Subcutaneous preadipocyte (primary cell): ENCODE results near the gene TSC22D1. TPM values are rescaled to one million over a fixed set of nuclear protein-coding genes. Genes with fewer than 3 reads are reported as not detected.

Experiments
- total RNA-seq: library from RNA; depleted of rRNA; stranded (reverse); fragments of >200 nt; gene quantifications from 2 replicates; pipeline ENCODE4 v1.2.3, GENCODE V29; 2012

TSC22D1 gene
- total RNA-seq, result 40.8 and 72.1 TPM in 2 replicates

DNA sequence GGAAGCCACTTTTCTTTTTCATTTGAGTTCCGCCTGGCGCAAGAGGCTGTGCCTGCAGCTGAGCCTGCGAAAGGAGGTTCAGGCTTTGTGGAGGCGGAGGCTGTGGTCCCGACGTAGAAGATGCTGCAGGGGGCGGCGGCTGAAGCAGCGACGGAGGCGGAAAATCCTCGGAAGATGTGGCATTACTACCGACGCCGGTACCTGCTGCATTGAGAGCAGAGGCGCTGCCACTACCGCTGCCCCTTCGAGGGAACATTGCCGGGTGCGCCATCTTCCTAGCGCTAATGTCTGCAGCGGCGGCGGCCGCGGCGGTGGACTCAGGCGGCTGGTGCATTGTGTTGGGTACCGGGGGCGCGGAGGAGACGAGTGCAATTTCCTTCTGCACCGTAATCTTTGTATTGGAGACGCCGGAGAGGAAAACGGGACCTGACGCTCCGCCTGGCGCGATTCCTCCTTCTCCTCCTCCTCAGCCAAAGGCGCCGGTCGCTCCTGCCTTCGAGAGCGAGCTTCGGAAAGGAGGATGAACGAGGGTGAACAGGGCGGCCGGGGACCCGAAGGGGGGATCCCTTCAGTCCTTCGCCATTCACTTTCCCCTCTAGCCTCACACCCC lies at the start of gene TSC22D1:
Gene TSC22D1 (minus strand): TSS at position 590 of the 610 bp plus-strand sequence. CDS start 256 bp downstream, at position 334.

Other genes with a start within 250 kb of the TSC22D1 start
- gene SERP2, start 202.5 kb downstream of the TSC22D1 start, total RNA-seq, result 4.7 and 5.9 TPM in 2 replicates